Astrocyte of the hippocampus (primary cell): ENCODE measurements around the gene GSTM2.

Source experiments
- DNase-seq: peaks from one replicate; pipeline ENCODE4 v3.0.0; 2011; ENCODE audit warnings: low read depth, low spot score

GSTM2 gene

GRCh38 chr1:109713636-109714035, 45.8 kb downstream of the GSTM2 start:
- DNase-seq: no peak

DNA sequence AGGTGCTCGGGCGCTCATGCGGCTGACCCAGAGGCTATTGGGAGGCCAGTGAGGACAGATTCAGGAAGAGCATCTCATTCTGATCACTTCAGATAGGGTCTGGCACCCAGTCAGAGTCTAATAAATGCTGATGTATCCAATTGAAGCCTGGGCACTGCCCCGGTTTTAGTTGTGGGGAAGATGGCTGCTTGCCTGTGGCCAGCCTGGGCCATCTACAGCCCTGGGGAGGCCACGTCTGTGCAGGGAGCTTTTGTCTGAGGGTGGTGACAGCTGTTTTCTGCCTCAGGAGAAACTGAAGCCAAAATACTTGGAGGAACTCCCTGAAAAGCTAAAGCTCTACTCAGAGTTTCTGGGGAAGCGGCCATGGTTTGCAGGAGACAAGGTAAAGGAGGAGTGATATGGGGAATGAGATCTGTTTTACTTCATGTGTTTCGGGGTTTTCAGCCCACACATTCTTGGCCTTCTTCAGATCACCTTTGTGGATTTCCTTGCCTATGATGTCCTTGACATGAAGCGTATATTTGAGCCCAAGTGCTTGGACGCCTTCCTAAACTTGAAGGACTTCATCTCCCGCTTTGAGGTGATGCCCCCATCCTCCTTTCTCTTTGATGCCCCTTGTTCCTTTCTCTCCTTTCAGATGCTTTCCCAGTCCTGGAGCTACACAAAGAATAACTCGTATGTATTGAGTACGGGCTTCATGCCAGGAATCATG, 47.0 kb downstream of the GSTM2 start:
- DNase-seq: peak; percentile 0

- DNase-seq: peak; percentile 0
Observed at GRCh38 chr1:109716121-109716520, 48.3 kb downstream of the GSTM2 start.

- no peak for DNase-seq
Observed at GRCh38 chr1:109716570-109717090, 48.8 kb downstream of the GSTM2 start.

GRCh38 chr1:109717729-109718128, 49.9 kb downstream of the GSTM2 start:
- no peak for DNase-seq

- peak; percentile 18 for DNase-seq
Observed at GRCh38 chr1:109718495-109718894, 50.6 kb downstream of the GSTM2 start.

DNA sequence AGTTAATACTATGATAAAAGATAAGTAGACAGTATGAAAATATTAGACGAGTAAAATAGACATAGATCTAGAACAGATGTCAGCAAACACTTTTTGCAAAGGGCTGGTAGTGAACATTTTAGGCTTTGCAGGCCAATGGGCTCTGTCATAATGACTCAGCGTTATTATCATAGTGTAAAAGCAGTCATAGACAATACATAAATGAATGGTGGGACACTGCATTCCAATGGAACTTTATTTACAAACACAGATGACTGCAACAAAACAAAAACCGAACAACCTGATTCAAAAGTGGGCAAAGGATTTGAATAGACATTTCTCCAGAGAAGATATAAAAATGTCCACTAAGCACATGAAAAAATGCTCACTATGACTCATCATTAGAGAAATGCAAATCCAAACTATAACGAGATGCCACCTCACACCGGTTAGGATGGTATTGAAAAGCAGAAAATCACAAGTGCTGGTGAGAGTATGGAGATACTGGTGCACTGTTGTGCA, 51.5 kb downstream of the GSTM2 start:
- peak; percentile 31 for DNase-seq

GRCh38 chr1:109721042-109721441, 53.2 kb downstream of the GSTM2 start:
- DNase-seq: no peak

DNA sequence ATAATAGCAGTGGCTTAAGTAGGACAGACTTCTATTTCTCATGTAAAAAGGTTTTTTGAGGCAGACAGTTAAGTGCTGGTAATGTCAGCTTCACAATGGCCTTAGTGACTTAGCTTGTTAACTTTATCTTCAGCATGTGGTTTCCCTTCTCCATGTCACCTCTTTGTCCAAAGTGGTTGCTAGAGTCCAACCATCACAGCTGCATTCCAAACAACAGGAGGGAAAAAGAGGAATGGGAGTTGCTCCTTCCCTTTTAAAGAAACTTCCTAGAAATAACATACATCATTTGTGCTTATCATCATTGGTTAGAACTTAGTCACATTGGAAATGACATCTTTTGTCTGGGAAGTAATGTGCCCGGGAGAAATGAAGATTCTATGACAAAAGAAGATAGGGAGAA, 54.1 kb downstream of the GSTM2 start:
- no peak for DNase-seq

- peak; percentile 18 for DNase-seq
Observed at GRCh38 chr1:109722908-109723691, 55.2 kb downstream of the GSTM2 start.
